Ishikawa (cell line): ENCODE measurements around the gene GSE1.

Experiments used
- CEBPB ChIP-seq: IDR thresholded peaks from 2 replicates; pipeline ENCODE4 v1.6.1; 2012
- CREB1 ChIP-seq: IDR thresholded peaks from 2 replicates; pipeline ENCODE4 v1.6.1; 2012; ENCODE audit warnings: low read depth
- EP300 ChIP-seq: IDR thresholded peaks from 2 replicates; pipeline ENCODE4 v1.6.1; 2012; ENCODE audit warnings: borderline replicate concordance
- FOXM1 ChIP-seq: IDR thresholded peaks from 2 replicates; pipeline ENCODE4 v1.6.1; 2012; ENCODE audit warnings: low read depth, borderline replicate concordance
- NFIC ChIP-seq: IDR thresholded peaks from 2 replicates; pipeline ENCODE4 v1.6.1; 2012
- RAD21 ChIP-seq: IDR thresholded peaks from 2 replicates; pipeline ENCODE4 v1.6.1; 2012; ENCODE audit warnings: low read depth
- TAF1 ChIP-seq: IDR thresholded peaks from 2 replicates; pipeline ENCODE4 v1.6.1; 2012; ENCODE audit warnings: low read depth, mild to moderate bottlenecking
- YY1 ChIP-seq: IDR thresholded peaks from 2 replicates; pipeline ENCODE4 v1.6.1; 2012; ENCODE audit warnings: low read depth
- TF ChIP-seq, protein P1 (sequence below): IDR thresholded peaks from 2 replicates; pipeline ENCODE4 v1.6.1; 2012; ENCODE audit warnings: low read depth, mild to moderate bottlenecking

DNA sequence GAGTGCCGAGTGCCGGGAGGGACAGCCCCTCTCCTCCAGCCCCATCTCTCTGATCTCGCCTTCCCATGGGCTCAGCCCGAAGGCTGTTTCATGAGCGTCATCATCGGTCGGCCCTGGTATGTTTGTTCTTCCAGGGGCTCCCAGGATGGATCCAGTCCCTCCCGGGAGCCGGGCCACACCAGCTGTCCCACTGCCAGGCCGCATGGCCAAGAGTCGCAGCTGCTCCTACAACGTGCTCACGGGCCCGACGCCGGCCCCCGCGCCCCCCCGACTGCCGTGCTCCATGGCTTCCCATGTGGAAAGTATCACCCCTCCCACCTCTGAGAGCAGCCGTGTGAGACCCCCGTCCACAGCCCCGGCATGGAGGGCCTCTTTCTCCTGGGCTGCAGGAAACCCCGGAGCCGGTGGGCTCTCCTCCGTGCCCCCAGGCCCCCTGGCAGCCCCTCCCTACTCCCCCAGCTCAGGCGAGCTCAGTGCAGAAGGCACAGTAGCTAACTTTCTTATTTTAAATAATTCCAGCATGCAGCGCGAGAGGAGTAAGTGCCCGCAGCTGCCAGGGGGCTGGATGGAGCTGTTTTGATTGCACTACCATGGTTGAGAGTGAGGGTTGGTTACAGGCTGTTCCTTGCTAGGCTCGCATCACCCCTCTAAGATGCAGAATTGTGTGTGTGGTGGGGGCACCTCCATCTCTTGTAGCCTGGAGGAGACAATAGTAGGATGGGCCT lies 26.6 kb upstream of the GSE1 start:
- TF ChIP-seq RAD21: no peak
- no peak for TF ChIP-seq EP300
- no peak for TF ChIP-seq FOXM1
- no peak for TF ChIP-seq CREB1
- TF ChIP-seq, protein P1, sequence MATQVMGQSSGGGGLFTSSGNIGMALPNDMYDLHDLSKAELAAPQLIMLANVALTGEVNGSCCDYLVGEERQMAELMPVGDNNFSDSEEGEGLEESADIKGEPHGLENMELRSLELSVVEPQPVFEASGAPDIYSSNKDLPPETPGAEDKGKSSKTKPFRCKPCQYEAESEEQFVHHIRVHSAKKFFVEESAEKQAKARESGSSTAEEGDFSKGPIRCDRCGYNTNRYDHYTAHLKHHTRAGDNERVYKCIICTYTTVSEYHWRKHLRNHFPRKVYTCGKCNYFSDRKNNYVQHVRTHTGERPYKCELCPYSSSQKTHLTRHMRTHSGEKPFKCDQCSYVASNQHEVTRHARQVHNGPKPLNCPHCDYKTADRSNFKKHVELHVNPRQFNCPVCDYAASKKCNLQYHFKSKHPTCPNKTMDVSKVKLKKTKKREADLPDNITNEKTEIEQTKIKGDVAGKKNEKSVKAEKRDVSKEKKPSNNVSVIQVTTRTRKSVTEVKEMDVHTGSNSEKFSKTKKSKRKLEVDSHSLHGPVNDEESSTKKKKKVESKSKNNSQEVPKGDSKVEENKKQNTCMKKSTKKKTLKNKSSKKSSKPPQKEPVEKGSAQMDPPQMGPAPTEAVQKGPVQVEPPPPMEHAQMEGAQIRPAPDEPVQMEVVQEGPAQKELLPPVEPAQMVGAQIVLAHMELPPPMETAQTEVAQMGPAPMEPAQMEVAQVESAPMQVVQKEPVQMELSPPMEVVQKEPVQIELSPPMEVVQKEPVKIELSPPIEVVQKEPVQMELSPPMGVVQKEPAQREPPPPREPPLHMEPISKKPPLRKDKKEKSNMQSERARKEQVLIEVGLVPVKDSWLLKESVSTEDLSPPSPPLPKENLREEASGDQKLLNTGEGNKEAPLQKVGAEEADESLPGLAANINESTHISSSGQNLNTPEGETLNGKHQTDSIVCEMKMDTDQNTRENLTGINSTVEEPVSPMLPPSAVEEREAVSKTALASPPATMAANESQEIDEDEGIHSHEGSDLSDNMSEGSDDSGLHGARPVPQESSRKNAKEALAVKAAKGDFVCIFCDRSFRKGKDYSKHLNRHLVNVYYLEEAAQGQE: no peak
- no peak for TF ChIP-seq TAF1
- no peak for TF ChIP-seq YY1
- no peak for TF ChIP-seq NFIC
- TF ChIP-seq CEBPB: no peak
